ENCODE results near the gene TMTC4. TPM values are rescaled to one million over a fixed set of nuclear protein-coding genes. Genes with fewer than 3 reads are reported as not detected.

TMTC4 gene
- total and polyA plus RNA-seq, 10 of the 15 experiments (the other 5 are each of a cell fraction or from before 2014, with no cell fraction given), result 3.3 to 24.6 (median 14.5) TPM

- H3K27ac ChIP-seq (ENCODE audit: control insufficient read depth, insufficient read depth), result no peak overlapping the region
- FAIRE-seq (no peak), DNase-seq (ENCODE audit: low read depth, low spot score) (no peak), ATAC-seq (no peak)
- no TSS peak for BruUV-seq (replicated peaks)
- H3K27me3 ChIP-seq (replicated peaks in 1 of 2; ENCODE audit: control insufficient read depth in 2 of 2, insufficient read depth in 2 of 2, low read length in 1 of 2), result no peaks in the 10 kb centered on the region
- H3K9ac ChIP-seq (ENCODE audit: control insufficient read depth, insufficient read depth, low read length), result no peak overlapping the region
- POLR2A ChIA-PET, result no interaction called here
- TF ChIP-seq FOXK2 (IDR thresholded peaks at IDR 0.05) (no peak), SPI1 (IDR thresholded peaks at IDR 0.05; ENCODE audit: borderline replicate concordance, insufficient read depth, low read depth, low read length) (no peak), NFIC (IDR thresholded peaks at IDR 0.05; ENCODE audit: low read depth, low read length) (no peak), RAD51 (IDR thresholded peaks at IDR 0.05) (no peak), TARDBP (IDR thresholded peaks at IDR 0.05; ENCODE audit: borderline replicate concordance) (no peak), JUND (IDR thresholded peaks at IDR 0.05; ENCODE audit: low read depth, low read length) (no peak), CREB1 (IDR thresholded peaks at IDR 0.05; ENCODE audit: low read depth) (no peak), ZNF207 (IDR thresholded peaks at IDR 0.05; ENCODE audit: borderline replicate concordance) (no peak), CREM (IDR thresholded peaks at IDR 0.05; ENCODE audit: low read depth) (no peak), RELA (IDR thresholded peaks at IDR 0.05; ENCODE audit: borderline replicate concordance, partially characterized antibody) (no peak), BACH1 (IDR thresholded peaks at IDR 0.05; ENCODE audit: borderline replicate concordance) (no peak), SMC3 (IDR thresholded peaks at IDR 0.05; ENCODE audit: borderline replicate concordance, low read length) (no peak), RBBP5 (conservative IDR thresholded peaks at IDR 0.05) (no peak), KAT2A (conservative IDR thresholded peaks at IDR 0.05; ENCODE audit: control insufficient read depth, low read depth, low read length) (no peak), MEF2B (IDR thresholded peaks at IDR 0.05; ENCODE audit: partially characterized antibody, poor library complexity, severe bottlenecking) (no peak)
- TF ChIP-seq, protein P1, sequence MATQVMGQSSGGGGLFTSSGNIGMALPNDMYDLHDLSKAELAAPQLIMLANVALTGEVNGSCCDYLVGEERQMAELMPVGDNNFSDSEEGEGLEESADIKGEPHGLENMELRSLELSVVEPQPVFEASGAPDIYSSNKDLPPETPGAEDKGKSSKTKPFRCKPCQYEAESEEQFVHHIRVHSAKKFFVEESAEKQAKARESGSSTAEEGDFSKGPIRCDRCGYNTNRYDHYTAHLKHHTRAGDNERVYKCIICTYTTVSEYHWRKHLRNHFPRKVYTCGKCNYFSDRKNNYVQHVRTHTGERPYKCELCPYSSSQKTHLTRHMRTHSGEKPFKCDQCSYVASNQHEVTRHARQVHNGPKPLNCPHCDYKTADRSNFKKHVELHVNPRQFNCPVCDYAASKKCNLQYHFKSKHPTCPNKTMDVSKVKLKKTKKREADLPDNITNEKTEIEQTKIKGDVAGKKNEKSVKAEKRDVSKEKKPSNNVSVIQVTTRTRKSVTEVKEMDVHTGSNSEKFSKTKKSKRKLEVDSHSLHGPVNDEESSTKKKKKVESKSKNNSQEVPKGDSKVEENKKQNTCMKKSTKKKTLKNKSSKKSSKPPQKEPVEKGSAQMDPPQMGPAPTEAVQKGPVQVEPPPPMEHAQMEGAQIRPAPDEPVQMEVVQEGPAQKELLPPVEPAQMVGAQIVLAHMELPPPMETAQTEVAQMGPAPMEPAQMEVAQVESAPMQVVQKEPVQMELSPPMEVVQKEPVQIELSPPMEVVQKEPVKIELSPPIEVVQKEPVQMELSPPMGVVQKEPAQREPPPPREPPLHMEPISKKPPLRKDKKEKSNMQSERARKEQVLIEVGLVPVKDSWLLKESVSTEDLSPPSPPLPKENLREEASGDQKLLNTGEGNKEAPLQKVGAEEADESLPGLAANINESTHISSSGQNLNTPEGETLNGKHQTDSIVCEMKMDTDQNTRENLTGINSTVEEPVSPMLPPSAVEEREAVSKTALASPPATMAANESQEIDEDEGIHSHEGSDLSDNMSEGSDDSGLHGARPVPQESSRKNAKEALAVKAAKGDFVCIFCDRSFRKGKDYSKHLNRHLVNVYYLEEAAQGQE (IDR thresholded peaks at IDR 0.05; ENCODE audit: low read depth, low read length), result no peak
- no peaks in the 10 kb centered on the region for H3K4me1 ChIP-seq (ENCODE audit: control insufficient read depth, insufficient read depth, low read length)
- no peaks in the 10 kb centered on the region for H3K36me3 ChIP-seq (ENCODE audit: control insufficient read depth in 2 of 2, insufficient read depth in 2 of 2, low read length in 1 of 2)
- SMC1A ChIA-PET (ENCODE audit: uncharacterized antibody, unreplicated experiment), result interaction anchor here (0.7 kb wide), 1 partner anchor 141 kb away, joined by 3 read pairs; no protein-coding TSS in a partner anchor
- H3K79me2 ChIP-seq (ENCODE audit: control insufficient read depth, insufficient read depth, low read length), result no peaks in the 10 kb centered on the region
- H3K4me3 ChIP-seq, result no peak overlapping the region
- CTCF ChIA-PET, result no interaction called here
- H3K9me3 ChIP-seq (replicated peaks; ENCODE audit: control insufficient read depth, insufficient read depth, low read length), result no peaks in the 10 kb centered on the region
- in situ Hi-C loops (cut with MboI), result no loop called here
- no peak overlapping the region for H2AFZ ChIP-seq (ENCODE audit: control insufficient read depth, low read depth, low read length)
- RAD21 ChIA-PET (ENCODE audit: unreplicated experiment), result no interaction called here
- WGBS (ENCODE audit: insufficient coverage, insufficient replicate concordance, low lambda C conversion rate, missing lambda C conversion rate), result 37% methylated on average over 8 of the region's 8 CpGs
- no peak overlapping the region for H3K4me2 ChIP-seq (ENCODE audit: control insufficient read depth, insufficient read depth)
- intact Hi-C loops (cut with micrococcal nuclease; ENCODE audit: unreplicated experiment), result no loop called here
- H4K20me1 ChIP-seq (ENCODE audit: control insufficient read depth, insufficient read depth), result no peaks in the 10 kb centered on the region
Measured at GRCh38 chr13:100565286-100565685, 109.3 kb downstream of the TMTC4 start.
